GM12873 (cell line): ENCODE measurements around the gene SLC25A25.

ENCODE experiments used
- TF ChIP-seq, protein P1 (sequence below): IDR thresholded peaks from 2 replicates; pipeline ENCODE4 v1.5.1; 2012; ENCODE audit warnings: low read depth, mild to moderate bottlenecking, moderate library complexity, low read length, control low read depth; ENCODE audit not compliant: insufficient read depth; ENCODE audit errors: missing control alignments

The SLC25A25 gene

DNA sequence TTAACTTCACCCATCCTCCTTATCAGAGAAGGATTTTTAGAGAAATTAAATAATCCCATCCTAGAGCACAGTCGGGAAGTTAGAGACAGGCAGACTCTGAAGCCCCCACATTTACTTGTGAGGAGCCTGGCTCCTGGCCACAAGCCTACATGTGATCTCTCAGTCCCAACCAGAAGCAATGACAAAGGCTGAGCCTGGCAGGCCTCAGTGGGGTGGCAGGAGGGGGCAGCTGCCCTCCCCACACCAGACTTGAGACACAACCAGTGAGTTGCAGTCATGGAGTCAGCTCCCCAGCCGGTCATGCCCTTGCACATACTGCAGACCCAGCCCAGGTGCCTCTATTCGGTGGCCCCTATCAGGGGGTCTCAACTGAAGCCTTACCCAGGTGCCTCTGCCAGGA is 11.9 kb upstream of the SLC25A25 start:
- TF ChIP-seq, protein P1, sequence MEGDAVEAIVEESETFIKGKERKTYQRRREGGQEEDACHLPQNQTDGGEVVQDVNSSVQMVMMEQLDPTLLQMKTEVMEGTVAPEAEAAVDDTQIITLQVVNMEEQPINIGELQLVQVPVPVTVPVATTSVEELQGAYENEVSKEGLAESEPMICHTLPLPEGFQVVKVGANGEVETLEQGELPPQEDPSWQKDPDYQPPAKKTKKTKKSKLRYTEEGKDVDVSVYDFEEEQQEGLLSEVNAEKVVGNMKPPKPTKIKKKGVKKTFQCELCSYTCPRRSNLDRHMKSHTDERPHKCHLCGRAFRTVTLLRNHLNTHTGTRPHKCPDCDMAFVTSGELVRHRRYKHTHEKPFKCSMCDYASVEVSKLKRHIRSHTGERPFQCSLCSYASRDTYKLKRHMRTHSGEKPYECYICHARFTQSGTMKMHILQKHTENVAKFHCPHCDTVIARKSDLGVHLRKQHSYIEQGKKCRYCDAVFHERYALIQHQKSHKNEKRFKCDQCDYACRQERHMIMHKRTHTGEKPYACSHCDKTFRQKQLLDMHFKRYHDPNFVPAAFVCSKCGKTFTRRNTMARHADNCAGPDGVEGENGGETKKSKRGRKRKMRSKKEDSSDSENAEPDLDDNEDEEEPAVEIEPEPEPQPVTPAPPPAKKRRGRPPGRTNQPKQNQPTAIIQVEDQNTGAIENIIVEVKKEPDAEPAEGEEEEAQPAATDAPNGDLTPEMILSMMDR = no peak

DNA sequence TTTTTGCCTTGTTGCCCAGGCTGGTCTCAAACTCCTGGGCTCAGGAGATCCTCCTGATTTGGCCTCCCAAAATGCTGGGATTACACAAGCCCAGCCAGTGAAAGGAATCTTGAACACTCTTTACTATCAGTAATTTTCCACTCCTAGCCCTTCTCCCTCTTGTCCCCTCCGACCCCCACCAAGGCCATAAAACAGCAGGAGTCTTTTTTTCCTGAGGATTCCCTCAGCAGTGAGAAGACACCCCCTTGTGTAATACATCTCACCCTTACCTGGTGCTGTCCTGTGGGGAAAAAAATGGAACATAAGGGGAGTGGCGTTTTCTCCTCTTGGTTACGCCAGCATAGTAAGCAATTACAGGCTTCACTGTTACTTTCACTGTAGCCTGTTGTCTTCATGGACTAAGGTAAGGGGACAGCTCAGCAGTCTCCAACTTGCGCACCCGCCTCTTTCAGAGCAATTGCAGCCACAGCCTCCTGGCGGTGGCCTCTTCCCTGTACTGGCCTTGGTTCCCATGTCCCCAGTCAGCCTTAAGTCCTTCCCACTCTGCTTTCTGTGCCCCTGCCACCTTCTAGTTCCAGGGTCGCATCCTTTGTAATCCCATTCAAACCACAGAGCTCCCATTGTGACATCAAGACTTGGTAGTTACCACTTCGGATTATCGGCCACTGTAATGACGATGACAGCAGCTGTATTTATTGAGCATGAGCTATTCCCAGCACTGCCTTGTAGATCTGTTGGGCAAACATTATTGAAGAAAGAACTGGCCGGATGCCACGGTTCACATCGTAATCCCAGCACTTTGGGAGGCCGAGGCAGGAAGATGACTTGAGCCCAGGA is 10.9 kb upstream of the SLC25A25 start:
- TF ChIP-seq, protein P1 = no peak

DNA sequence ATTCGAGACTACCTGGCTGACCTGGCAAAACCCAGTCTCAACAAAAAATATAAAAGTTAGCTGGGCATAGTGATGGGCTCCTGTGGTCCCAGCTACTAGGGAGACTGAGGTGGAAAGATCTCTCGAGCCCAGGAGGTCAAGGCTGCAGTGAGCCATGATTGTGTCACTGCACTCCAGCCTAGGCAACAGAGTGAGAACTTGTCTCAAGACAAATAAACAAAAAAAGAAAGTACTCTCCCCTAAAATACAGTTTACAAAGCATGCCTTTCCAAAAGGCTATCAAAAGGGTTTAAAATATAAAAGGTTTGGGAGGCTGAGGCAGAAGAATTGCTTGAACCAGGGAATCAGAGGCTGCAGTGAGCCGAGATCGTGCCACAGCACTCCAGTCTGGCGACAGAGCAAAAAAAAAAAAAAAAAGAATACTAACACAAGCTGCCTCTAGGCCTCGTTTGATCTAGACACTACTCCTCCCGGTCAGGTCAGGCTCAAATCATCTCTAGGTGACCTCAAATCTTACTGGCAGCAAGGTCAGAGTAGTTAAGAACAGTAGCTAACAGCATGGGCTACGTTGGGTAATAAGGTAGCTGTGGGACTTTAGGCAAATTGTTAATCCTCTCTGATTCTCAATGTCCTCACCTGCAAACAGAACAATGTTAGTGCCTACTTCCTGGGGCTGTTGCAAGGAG is 10.2 kb upstream of the SLC25A25 start:
- TF ChIP-seq, protein P1 = no peak

DNA sequence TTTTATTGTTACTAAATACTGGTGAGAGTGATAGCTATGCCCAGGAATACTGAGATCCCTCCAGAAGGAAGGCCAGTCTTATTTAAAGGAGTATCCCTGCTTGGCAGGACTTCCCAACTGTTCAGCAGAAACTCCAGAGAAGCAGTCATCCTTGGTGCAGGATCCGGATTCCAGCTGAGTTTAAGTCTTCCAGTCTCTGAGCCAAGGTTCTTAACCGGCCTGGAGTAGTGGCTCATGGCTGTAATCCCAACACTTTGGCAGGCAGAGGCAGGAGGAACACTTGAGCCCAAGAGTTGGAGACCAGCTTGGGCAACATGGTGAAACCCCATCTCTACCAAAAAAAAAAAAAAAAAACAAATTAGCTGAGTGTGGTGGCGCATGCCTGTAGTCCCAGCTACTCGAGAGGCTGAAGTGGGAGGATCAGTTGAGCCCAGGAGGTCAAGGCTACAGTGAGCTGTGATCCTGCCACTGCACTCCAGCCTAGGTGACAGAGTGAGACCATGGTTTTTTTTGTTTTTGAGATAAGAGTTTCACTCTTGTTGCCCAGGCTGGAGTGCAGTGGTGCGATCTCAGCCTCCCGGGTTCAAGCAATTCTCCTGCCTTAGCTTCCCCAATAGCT is 8.6 kb upstream of the SLC25A25 start:
- TF ChIP-seq, protein P1 = no peak

DNA sequence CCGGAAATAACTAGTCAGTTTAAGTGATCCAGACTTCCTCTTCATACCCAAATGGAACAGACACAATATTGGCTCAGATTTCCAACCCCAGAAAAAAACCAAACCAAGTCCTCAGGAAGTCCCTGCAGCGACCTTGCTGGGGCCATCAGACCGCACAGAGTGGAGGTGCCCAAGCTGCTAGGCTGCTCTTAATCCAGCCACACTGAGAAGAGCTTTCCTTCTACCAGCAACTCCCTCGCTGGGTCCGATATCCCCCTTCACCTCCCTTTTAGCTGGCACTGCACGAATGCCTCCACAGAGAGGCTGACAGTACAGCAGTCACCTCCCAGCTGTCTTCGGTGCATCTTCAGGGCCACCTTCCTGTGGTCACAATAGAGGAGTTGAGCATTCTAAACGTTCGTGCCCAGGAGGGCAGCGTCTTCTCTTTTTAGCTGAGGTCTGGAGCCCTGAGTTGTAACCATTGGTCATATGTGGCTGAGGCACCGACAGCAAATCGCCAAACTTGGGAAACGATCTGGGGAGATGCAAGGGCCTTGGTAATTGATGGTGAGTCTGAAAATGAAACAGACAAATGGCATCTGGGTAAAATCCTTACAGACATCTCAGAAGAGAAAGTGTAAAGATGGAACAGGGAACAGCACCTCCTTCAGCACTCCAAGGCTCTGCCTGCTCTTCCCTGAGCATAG is 6.6 kb upstream of the SLC25A25 start:
- TF ChIP-seq, protein P1 = no peak

DNA sequence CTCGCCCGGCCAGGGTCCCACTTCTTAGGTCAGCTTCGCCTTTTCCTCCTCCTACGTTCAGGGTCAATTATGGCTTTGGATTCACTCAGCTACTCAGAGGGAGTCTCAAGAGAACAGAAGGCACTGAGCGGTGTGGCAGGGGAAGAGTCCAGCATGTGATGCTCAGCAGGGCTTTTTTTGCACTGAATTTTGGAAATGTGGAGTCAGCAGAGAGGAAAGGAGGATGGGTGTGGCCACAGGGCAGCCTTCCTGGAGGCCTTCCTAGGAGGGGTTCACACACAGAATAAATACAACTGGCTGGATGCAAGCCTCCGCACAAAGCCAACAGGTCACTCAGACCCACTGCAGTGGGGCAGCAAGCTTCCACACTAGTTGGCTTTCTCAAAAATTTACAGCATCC is 5.8 kb upstream of the SLC25A25 start:
- TF ChIP-seq, protein P1 = no peak
